Endothelial cell of umbilical vein (primary cell): Measurements from ENCODE around the gene JMJD7. TPM values are rescaled to one million over a fixed set of nuclear protein-coding genes. Genes with fewer than 3 reads are reported as not detected.

ENCODE experiments used
- BruUV-seq: library from RNA; stranded (reverse); fragments of 400-500 nt; replicated peaks from 2 replicates; lab custom pipeline; 2021; lab: Mats Ljungman, UMichigan
- CTCF ChIA-PET: fragments of 300-600, 350-600 bp; sonication (Branson Sonifier 250); formaldehyde crosslinking; loops from one replicate; lab custom pipeline; 2021; ENCODE audit warnings: antibody characterized with exemption, inconsistent platforms; lab: Charles Lee
- POLR2A ChIA-PET: fragments of 300-600, 350-600 bp; sonication (Branson Sonifier 250); formaldehyde crosslinking; loops from one replicate; lab custom pipeline; 2021; ENCODE audit warnings: antibody characterized with exemption, inconsistent platforms; lab: Charles Lee
- DNase-seq: peaks from one replicate; pipeline ENCODE4 v3.0.0-alpha.2; 2011; ENCODE audit warnings: low read depth, low spot score
- FAIRE-seq: peaks from 2 replicates; lab custom pipeline; 2011; peaks lifted over from hg19 to GRCh38; lab: Jason Lieb, UNC
- H2AFZ ChIP-seq: 2 replicates; pipeline ENCODE4 v1.6.0; 2012; ENCODE audit warnings: low read depth, low read length, control low read depth, inconsistent platforms
- H3K27ac ChIP-seq: 2 replicates; pipeline ENCODE4 v1.5.1; 2011; ENCODE audit warnings: low read depth, mild to moderate bottlenecking, control low read depth, low read length, moderate library complexity; ENCODE audit not compliant: insufficient read depth
- H3K27me3 ChIP-seq, 2 experiments: 2 replicates each; pipeline versions ENCODE4 v1.6.0 to v1.6.1; 2011; ENCODE audit warnings: low read length in 2 of 2, mixed read lengths in 1 of 2; ENCODE audit not compliant: control insufficient read depth in 2 of 2, insufficient read depth in 2 of 2
- H3K36me3 ChIP-seq, 2 experiments: 2 replicates in 1 of 2; 3 replicates in 1 of 2; pipeline ENCODE4 v1.5.1; 2011; ENCODE audit warnings: low read length in 2 of 2, mild to moderate bottlenecking in 1 of 2, moderate library complexity in 1 of 2; ENCODE audit not compliant: control insufficient read depth in 2 of 2, insufficient read depth in 2 of 2; ENCODE audit errors: extremely low read depth in 1 of 2
- H3K4me1 ChIP-seq: 3 replicates; pipeline ENCODE4 v1.5.1; 2011; ENCODE audit warnings: mild to moderate bottlenecking, low read length; ENCODE audit not compliant: control insufficient read depth, insufficient read depth; ENCODE audit errors: extremely low read depth
- H3K4me2 ChIP-seq: 2 replicates; pipeline ENCODE4 v1.6.1; 2011; ENCODE audit warnings: low read length, control low read depth, mixed read lengths; ENCODE audit not compliant: insufficient read depth
- H3K4me3 ChIP-seq, 3 experiments: fragments of 200-600 bp in 1 of 3; sonication (generic), shearing (Covaris generic) in 1 of 3; replicated peaks in 1 of 3; 2 replicates each; pipeline ENCODE4 v1.5.1; 2011 to 2016; ENCODE audit warnings: control low read depth in 3 of 3, low read length in 3 of 3, mild to moderate bottlenecking in 2 of 3, inconsistent platforms in 1 of 3, low read depth in 1 of 3, moderate library complexity in 1 of 3; ENCODE audit not compliant: insufficient read depth in 1 of 3
- H3K79me2 ChIP-seq: 2 replicates; pipeline ENCODE4 v1.6.0; 2012; ENCODE audit warnings: low read length, inconsistent platforms; ENCODE audit not compliant: control insufficient read depth, insufficient read depth
- H3K9ac ChIP-seq: replicated peaks from 2 replicates; pipeline ENCODE3; 2011; ENCODE audit warnings: low read length, control low read depth; ENCODE audit not compliant: insufficient read depth; ENCODE audit errors: extremely low read depth
- H3K9me1 ChIP-seq: replicated peaks from 3 replicates; pipeline ENCODE4 v1.6.0; 2011; ENCODE audit warnings: mild to moderate bottlenecking, low read length; ENCODE audit not compliant: control insufficient read depth, insufficient read depth; ENCODE audit errors: extremely low read depth
- H3K9me3 ChIP-seq: replicated peaks from 2 replicates; pipeline ENCODE4 v1.5.1; 2012; ENCODE audit warnings: low read length, inconsistent platforms; ENCODE audit not compliant: control insufficient read depth, insufficient read depth
- H4K20me1 ChIP-seq: replicated peaks from 2 replicates; pipeline ENCODE3; 2011; ENCODE audit warnings: mild to moderate bottlenecking, low read length; ENCODE audit not compliant: control insufficient read depth, insufficient read depth; ENCODE audit errors: extremely low read depth
- EZH2 ChIP-seq: IDR thresholded peaks from 2 replicates; pipeline ENCODE4 v1.6.1; 2012; ENCODE audit warnings: borderline replicate concordance, low read depth, mild to moderate bottlenecking, moderate library complexity, low read length, inconsistent platforms; ENCODE audit not compliant: severe bottlenecking
- FOS ChIP-seq: IDR thresholded peaks from 2 replicates; pipeline ENCODE4 v1.6.1; 2011; ENCODE audit warnings: mild to moderate bottlenecking, low read length, moderate library complexity, borderline replicate concordance; ENCODE audit not compliant: insufficient read depth
- GATA2 ChIP-seq: IDR thresholded peaks from 2 replicates; pipeline ENCODE4 v1.7.0; 2011; ENCODE audit warnings: low read depth, mild to moderate bottlenecking, moderate library complexity, mixed read lengths, low read length; ENCODE audit not compliant: insufficient read length, insufficient read depth
- JUN ChIP-seq: IDR thresholded peaks from 2 replicates; pipeline ENCODE4 v1.6.1; 2011; ENCODE audit warnings: borderline replicate concordance, low read depth; ENCODE audit not compliant: insufficient read length, insufficient read depth
- MYC ChIP-seq: IDR thresholded peaks from one replicate; pipeline ENCODE4 v1.6.1; 2011; ENCODE audit warnings: mild to moderate bottlenecking, low read depth, low read length
- POLR2A ChIP-seq: IDR thresholded peaks from 2 replicates; pipeline ENCODE4 v1.6.1; 2012; ENCODE audit warnings: low read depth, mild to moderate bottlenecking, control low read depth, low read length
- POLR2AphosphoS5 ChIP-seq: IDR thresholded peaks from 2 replicates; pipeline ENCODE4 v1.6.1; 2012; ENCODE audit warnings: low read depth, mild to moderate bottlenecking, control low read depth, low read length, moderate library complexity; ENCODE audit not compliant: insufficient read depth
- dilution Hi-C: fragments of 300-500 bp; cut with MboI; formaldehyde crosslinking; loops from one replicate; pipeline ENCODE4 v1.15.0; 2019; ENCODE audit warnings: low sequenced_read_pairs; ENCODE audit not compliant: extremely low pct_ligation_motif_present
- intact Hi-C: fragments of 100-400 bp; cut with micrococcal nuclease; formaldehyde crosslinking; loops from one replicate; pipeline ENCODE4 v1.10.0; 2022
- polyA plus RNA-seq, 4 experiments: library from polyadenylated mRNA; depleted of rRNA in 3 of 4; stranded (reverse) in 3 of 4; unstranded in 1 of 4; fragments of >200 nt; gene quantifications; 2 replicates each; pipeline versions ENCODE4 v1.2.1 to v1.2.3, GENCODE V29; 2011 to 2012; ENCODE audit warnings: missing spikeins in 1 of 4
- total RNA-seq: library from RNA; stranded (reverse); gene quantifications from 2 replicates; pipeline ENCODE4 v1.2.3, GENCODE V29; 2021
- TF ChIP-seq, protein P1 (sequence below), 2 donors: IDR thresholded peaks; 1 replicate in 1 of 2; 2 replicates in 1 of 2; pipeline ENCODE4 v1.5.1; 2011; ENCODE audit warnings: low read length in 2 of 2, mild to moderate bottlenecking in 2 of 2, moderate library complexity in 2 of 2, control low read depth in 1 of 2, inconsistent platforms in 1 of 2, low read depth in 1 of 2; ENCODE audit not compliant: insufficient read depth in 1 of 2; ENCODE audit errors: extremely low read depth in 1 of 2
- TF ChIP-seq, protein P2 (sequence below): IDR thresholded peaks from 2 replicates; pipeline ENCODE4 v1.6.1; 2011; ENCODE audit not compliant: insufficient read depth, insufficient read length

Gene JMJD7
- total and polyA plus RNA-seq, 2 donors (not counting 3 experiments of a cell fraction or from before 2014, with no cell fraction given) = 7.3 to 11.4 TPM

DNA sequence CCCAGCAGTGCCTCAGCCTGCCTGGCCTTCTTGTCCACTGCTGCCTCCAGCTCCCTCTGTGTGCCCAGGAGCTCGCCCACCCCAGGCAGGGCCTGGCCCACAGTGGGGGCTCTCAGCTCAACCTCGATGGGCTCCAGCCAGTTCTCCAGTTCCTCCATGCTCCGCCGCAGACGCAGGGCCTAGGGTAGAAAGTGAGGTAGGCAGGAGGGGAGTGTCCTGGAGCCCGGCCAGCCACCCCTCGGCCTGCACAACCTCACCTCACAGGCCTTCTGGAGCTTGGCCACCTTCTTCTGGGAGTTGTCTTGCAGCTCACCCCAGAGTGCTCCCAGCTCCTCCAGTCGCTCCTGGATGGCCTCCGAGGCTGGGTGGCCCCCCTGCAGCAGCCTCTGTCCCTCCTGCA, 29.4 kb downstream of the JMJD7 start:
- no peaks in the 10 kb centered on the region for H4K20me1 ChIP-seq
- no peak overlapping the region for H2AFZ ChIP-seq
- TF ChIP-seq, protein P1, sequence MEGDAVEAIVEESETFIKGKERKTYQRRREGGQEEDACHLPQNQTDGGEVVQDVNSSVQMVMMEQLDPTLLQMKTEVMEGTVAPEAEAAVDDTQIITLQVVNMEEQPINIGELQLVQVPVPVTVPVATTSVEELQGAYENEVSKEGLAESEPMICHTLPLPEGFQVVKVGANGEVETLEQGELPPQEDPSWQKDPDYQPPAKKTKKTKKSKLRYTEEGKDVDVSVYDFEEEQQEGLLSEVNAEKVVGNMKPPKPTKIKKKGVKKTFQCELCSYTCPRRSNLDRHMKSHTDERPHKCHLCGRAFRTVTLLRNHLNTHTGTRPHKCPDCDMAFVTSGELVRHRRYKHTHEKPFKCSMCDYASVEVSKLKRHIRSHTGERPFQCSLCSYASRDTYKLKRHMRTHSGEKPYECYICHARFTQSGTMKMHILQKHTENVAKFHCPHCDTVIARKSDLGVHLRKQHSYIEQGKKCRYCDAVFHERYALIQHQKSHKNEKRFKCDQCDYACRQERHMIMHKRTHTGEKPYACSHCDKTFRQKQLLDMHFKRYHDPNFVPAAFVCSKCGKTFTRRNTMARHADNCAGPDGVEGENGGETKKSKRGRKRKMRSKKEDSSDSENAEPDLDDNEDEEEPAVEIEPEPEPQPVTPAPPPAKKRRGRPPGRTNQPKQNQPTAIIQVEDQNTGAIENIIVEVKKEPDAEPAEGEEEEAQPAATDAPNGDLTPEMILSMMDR (IDR thresholded peaks at IDR 0.05; ENCODE audit: extremely low read depth in 1 of 2, insufficient read depth in 1 of 2, low read depth in 1 of 2, low read length in 2 of 2) = no peak
- TF ChIP-seq, protein P2, sequence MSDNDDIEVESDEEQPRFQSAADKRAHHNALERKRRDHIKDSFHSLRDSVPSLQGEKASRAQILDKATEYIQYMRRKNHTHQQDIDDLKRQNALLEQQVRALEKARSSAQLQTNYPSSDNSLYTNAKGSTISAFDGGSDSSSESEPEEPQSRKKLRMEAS = no peak
- TF ChIP-seq POLR2A (no peak), GATA2 (no peak), JUN (no peak), EZH2 (no peak), FOS (no peak), MYC (no peak), POLR2AphosphoS5 (no peak)
- ChIA-PET CTCF (interaction anchor here (0.9 to 2.0 kb wide), 2 partner anchors 19 to 47 kb away, joined by 3 to 6 read pairs; no protein-coding TSS in a partner anchor), POLR2A (no interaction called here)
- no peak overlapping the region for H3K4me2 ChIP-seq
- no peaks in the 10 kb centered on the region for H3K9me3 ChIP-seq
- H3K4me3 ChIP-seq = no peak overlapping the region
- intact Hi-C loops = no loop called here
- no peaks in the 10 kb centered on the region for H3K79me2 ChIP-seq
- H3K27me3 ChIP-seq = no peaks in the 10 kb centered on the region
- H3K27ac ChIP-seq = no peak overlapping the region
- no peak for FAIRE-seq
- BruUV-seq = no TSS peak
- no peak for DNase-seq
- H3K9me1 ChIP-seq = no peaks in the 10 kb centered on the region
- no peaks in the 10 kb centered on the region for H3K4me1 ChIP-seq
- dilution Hi-C loops = no loop called here
- no peak overlapping the region for H3K9ac ChIP-seq
- peaks cover 5 to 44% of the 10 kb centered on the region in 2 experiments for H3K36me3 ChIP-seq
